ENCODE measurements around the gene CARHSP1.
"Not testable (repeated sequence)": the region's sequence is repeated elsewhere in the genome, so short reads cannot be mapped to it uniquely, and the experiment has no call there.

Gene CARHSP1

DNA sequence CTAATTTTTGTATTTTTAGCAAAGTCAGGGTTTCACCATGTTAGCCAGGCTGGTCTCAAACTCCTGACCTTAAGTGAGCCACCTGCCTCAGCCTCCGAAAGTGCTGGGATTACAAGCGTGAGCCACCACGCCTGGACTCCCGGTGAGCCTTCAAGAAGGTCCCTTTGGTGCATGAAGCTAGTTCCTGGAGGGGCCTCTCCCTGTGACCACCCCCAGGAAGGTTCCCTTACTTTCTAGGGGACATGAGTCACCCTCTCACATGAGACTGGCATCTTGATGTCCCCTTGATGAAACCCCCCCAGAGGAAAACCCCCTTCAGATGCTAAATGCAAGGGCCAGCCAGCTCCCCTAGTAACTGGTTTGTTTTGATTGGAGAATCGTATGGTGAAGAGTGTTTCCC lies 12.8 kb downstream of the CARHSP1 start:
- DNase-seq (ENCODE audit: low read depth in 2 of 2, low spot score in 1 of 2): no peak

DNA sequence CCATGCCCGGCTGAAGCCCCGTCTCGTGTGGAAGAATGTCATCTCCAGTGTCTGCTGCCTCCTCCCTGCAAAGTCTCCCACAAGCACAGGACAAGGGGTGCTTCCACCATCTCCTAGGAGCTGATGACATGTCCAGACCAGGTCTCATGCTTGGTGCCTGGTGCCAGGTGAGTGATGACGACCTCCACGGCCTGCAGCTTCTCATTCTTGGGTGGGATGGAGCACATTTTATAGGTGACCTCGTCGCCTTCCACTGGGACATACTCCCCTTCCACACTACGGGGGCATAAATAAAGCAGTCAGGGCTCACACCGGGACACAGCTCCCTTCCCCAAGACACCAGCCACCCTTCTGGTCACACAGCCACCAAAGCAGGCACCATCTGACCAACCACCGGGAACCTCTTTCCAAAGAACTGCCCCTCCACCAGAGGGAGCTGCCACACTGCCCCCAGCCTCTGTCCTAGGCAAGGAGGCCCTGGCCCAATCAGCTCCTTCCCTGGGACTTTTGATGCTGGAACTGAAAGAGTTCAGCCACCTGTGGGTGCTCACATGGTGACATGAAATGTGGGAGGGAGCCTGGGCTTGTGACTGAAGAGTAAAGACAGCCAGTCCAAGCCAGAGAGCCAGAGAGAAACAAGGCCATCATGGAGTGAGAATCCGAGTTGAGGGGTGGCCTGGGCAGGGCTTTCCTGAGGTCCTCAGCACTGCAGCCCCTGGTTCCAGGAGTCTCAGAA lies 13.6 kb downstream of the CARHSP1 start:
- no peak for DNase-seq (ENCODE audit: low read depth in 2 of 2, low spot score in 1 of 2)

DNA sequence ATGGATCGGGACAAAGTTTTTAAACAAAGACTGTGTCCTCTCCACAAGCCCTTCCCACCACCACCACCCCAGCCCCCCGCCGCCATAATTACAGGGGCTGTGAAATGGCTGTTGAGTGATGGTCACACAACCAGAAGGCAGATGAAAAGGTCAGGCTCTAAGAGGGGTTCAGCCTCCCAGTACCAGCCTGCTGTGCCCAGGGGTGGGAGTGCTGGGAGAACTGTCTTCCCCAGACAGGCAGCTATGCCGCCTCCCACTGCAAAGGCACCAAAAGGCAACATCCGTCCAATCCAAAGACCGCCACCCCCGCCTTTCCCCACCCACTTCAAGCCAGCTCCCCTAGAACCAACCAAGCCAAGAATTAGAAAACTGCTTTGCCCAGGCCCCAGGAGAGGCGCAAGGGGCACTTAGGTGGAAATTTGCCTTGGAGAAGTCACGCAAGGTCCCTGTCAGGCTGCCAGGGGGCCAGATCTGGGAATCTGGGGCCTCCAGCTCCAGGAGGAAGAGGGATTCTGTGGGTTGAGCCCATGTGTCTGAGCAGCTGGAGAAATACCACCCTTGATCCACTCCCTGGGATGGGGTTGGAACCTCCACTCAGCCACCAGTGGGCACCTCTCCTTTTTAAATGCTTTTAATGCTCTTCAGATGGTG lies 14.4 kb downstream of the CARHSP1 start:
- DNase-seq (ENCODE audit: low read depth in 2 of 2, low spot score in 1 of 2): no peak

DNA sequence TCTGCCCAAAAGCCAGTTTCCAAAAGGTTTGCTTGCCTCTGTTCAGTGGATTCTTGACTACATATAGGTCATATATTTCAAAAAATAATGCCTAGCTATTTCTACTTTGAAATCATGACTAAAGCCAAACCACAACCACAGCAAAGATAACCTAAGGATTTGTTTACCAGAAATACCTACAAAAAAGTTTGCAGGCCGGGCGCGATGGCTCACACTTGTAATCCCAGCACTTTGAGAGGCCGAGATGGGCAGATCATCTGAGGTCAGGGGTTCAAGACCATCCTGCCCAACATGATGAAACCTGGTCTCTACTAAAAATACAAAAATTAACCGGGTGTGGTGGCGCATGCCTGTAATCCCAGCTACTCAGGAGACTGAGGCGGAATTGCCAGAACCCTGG lies 15.2 kb downstream of the CARHSP1 start:
- no peak for DNase-seq (ENCODE audit: low read depth in 2 of 2, low spot score in 1 of 2)

DNA sequence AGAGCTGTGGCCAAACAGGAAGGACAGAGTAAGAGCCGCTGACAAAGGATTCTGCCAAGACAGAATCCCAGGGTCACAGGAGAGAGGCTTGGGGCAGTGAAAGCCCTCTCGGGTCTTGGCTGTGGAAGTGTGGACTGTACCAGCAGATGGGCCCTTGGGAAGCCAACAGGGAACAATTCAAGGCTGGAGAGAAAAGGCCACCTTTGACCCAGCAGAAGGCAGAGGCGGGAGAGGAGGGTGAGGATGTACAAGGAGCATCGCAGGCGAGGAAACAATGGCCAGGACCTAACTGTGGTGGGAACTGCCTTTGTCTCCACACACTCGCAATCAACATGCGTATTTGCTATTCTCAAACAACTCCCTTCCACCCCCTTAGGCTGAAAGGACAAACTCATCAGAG lies 15.7 kb downstream of the CARHSP1 start:
- DNase-seq (ENCODE audit: low read depth in 2 of 2, low spot score in 1 of 2): no peak

DNA sequence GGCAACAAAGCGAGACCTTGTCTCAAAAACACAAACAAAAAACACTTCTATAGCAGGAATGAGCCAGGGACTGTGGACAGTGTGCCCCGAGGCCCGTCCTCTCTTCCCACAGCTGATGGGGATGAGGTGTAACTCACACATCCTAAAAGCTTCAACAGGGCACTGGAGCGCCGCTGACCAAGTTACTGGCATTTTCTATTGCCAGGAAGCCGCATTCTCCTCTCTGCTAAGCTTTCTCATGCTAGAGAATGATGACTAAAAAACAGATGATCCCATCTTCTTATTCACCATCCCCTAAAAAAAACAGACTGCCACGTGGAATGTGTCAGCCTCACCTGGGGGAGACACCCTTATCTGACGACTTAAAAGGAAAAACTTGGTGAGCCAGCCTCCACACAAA lies 16.3 kb downstream of the CARHSP1 start:
- DNase-seq (ENCODE audit: low read depth in 2 of 2, low spot score in 1 of 2): no peak

DNA sequence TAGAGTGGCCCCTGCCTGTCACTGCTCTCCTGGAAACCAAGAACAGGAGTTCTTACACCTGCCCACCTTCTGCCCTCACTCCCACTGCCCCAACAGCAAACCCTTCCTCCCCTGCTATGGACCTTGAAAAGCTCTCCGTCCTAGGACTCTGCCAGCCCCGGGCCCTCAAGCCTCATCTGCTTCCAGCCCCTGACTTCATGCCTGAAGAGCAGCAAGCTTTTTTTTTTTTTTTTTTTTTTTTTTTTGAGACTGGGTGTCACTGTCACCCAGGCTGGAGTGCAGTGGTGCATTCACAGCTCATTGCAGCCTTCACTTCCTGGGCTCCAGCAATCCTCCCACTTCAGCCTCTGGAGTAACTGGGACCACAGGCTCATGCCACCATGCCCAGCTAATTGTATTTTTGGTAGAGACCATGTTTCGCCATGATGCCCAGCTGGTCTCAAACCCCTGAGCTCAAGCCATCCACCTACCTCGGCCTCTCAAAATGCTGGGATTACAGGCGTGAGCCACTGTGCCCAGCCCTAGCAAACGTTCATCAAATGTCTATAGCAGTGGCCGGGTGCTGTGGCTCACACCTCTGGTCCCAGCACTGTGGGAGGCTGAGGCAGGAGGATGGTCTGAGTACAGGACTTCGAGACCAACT lies 16.9 kb downstream of the CARHSP1 start:
- no peak for DNase-seq (ENCODE audit: low read depth in 2 of 2, low spot score in 1 of 2)

DNA sequence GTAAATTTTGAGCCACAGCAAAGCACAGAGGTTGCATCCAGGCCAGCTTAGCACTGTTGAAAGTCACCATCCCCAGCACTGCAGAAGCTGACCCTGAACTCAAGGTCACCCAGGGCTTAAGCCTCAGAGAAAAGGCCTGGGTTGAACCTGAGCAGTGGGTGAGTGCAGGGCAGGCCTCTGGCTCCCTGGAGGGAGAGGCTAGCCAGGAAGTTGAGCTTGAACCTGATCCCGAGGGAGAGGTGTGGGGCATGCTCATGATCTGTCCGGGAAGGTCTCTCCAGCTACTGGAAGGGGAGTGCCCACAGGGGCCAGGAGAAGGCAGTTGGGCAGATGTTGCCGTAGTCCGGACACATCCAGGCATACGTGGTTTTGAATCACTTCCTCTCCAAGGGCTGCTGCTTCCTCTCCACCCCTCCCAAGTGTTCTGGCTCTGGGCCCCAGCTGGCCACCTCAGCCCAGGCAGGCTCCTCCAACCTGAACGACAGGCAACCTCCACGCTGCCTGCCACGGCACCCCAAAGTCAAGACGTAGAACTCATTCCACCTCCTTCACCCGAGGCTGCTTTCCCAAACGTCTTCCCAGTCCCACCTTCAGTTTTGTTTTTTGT lies 18.4 kb downstream of the CARHSP1 start:
- DNase-seq (ENCODE audit: low read depth in 2 of 2, low spot score in 1 of 2): no peak

DNA sequence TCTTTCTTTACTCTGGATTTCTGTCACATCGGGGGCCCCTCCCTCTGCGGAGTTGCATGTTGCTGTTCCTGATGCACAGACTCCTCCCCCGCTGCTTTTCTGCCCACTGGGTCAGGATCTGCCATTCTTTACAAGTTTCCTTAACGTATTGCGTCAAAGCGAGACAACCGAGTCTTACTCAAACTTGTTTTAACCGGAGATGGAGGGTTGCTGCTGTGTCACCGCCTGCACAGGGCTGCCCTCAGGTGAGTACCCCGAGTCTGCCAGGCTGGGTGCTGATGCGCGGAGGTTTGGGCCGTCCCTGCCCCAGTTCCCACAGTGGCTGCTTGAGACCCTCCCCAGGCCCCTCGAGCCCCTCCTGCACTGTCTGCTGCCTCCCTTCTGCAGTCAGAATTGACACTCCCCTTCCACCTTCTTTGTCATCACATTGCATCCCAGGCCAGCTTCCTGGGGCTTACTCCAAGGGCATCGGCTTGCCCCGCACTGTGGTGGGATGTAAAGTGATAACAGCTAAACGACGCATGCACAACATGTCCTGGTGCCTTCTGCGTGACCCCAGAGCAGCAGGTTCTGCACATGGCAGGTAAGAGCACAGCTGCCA lies 19.3 kb downstream of the CARHSP1 start:
- DNase-seq (ENCODE audit: low read depth in 2 of 2, low spot score in 1 of 2): no peak

DNA sequence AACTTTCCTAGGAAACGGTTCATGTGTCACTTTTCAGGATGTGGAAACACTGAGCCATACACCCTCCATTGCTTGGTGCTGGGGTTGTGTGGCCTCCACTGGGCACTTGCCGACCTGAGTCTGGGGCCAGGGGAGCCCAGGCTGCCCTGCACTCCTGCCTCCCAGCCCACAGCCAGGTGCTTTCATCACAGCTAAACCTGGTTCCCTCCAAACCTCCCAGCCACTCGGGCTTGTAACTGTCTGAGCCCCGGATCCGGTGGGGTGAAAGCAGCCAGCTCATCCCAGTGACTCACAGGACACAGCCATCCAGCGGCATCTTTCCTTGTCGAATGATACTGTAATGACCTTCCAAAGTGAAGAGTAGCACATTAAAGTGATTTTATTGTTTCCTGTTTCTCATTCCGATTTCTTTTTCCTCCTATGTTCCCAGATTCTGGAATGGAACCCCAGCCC lies 19.8 kb downstream of the CARHSP1 start:
- no peak for DNase-seq (ENCODE audit: low read depth in 2 of 2, low spot score in 1 of 2)

DNA sequence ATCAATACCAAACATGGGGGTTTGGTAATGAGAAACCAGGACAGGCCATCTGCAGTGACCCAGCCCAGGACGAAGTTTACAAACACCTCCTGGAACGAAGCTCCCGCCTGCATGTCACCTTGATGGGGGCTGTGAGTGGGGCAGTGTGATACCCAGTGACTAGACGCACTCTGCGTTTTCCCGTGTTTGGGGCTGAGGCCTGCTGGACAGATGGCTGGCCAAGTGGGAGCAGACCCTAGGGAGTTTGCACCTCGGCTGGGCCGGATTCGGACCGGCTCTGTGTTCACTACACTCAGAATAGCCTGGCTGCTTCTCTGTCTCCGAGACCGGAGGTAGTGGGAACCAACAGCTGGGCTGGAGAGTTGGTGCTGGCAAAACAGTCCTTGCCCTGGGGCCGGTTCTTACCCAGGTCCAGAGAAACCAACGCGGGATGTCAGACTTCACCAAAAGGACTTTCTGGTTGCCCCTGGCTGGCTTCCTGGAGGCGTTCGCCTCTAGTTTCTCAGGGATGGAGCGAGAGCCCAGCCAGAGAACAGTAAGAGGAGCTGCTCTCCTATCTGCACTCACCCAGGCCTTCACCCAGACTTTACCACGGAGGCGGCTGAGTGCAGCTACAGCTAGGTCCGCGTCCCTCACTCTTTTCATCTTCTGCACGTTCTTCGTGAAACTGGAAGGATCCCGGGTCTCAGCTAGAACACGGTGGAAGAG lies 20.4 kb downstream of the CARHSP1 start:
- no peak for DNase-seq (ENCODE audit: low read depth in 2 of 2, low spot score in 1 of 2)

DNA sequence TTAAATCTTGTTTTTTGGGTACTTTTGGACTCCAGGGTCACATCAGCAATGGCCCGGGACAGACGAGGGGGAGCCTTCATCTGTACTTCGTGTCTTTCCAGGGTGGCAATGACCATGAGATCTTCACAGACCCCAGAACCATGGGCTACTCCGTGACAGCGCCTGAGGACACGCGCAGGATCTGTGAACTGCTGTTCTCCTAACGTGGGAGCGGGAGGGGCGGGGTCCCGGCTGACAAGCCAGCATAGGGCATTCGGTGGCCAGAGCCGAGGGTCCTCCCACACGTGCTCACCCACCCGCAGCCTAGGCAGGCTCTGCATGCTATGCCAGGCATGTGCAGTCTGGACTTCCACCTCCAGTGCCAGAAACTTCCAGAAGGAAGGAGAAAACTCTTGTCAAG lies 21.2 kb downstream of the CARHSP1 start:
- DNase-seq (ENCODE audit: low read depth in 2 of 2, low spot score in 1 of 2): no peak

DNA sequence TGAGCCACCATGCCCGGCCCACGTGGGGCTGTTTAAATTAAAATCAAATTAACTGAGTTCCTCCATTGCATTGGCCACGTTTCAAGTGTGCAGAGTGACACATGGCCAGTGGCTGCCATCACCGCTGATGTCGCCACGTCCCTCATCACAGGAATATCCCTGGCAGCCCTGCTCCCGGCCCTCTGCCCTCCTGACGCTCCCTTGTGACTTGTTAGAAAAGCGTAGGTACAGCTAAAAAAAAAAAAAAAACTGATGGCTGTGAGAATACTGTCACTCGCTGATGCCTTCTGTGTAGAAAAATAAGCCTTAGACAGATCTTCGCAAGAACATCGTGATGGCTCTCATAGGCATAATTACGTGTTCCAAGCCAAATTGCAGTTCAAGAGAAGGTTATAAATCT lies 21.7 kb downstream of the CARHSP1 start:
- no peak for DNase-seq (ENCODE audit: low read depth in 2 of 2, low spot score in 1 of 2)

DNA sequence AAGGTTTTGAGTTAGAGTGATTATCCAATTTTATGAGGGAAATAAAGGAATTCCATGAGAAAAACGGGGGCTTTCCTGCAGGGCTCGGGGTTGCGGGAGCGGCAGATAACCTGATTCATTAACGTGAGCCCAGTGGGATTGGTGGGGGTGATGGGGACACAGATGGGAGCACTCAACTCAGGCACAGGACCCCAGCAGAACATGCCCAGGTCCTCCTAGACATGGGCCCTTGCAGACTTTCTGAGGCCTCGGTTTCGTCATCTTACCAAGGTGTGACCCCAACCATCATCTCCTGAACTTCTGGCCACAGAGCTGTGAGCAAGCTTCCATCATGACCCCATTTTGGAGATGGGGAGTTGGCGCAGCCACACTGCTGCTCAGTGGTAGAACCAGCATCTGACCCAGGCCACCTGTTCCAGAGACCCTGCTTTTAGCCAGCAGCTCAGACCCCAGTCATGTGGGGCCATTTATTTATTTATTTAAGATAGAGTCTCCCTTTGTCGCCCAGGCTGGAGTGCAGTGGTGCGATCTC lies 22.3 kb downstream of the CARHSP1 start:
- no peak for DNase-seq (ENCODE audit: low read depth in 2 of 2, low spot score in 1 of 2)

DNA sequence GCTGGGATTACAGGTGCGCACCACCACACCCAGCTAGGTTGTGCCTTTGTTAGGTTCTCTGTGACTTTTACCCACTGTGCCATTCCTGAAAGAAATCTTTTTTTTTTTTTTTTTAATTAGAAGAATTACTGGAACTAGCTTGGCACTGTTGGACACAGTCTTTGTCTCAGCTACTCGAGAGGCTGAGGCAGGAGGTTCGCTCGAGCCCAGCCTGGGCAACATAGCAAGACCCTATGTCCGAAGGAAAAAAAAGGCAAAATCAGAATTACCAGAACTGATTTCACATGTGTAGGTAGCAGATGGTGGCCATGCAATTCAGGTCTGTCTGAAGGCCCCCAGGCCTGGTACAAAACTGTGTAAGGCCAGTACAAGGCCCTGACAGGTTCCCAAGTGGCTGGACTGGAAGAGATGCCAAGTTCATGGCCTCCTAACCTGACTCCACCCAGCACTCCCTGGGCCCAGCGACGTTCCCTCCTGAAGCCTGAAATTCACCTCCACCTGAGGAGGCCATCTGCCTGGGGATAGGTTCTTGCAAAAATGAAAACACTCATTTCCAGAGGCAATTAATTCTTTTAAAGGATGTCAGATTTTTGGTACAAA lies 23.0 kb downstream of the CARHSP1 start:
- DNase-seq (ENCODE audit: low read depth in 2 of 2, low spot score in 1 of 2): no peak

DNA sequence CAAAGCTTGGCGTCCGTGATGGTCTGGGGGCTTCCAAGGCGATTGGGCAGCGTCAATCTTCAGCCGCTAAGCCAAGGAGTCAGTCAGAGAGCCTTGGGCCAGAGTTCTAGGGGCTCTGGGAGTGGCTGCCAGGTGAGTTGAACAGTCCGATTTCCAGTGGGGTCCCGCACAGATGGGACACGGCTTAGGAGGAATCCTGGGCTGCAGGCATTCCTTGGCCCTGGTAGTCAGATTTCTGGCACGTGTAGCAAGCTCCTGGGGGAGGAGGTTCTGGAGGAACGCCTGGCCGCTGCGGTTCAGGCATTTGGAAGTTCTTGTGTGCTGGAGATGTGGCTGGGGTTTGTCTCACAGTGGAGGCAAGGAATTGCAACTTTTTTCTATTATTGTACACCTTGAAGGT lies 25.5 kb downstream of the CARHSP1 start:
- not testable (repeated sequence) for DNase-seq (ENCODE audit: low read depth in 2 of 2, low spot score in 1 of 2)

DNA sequence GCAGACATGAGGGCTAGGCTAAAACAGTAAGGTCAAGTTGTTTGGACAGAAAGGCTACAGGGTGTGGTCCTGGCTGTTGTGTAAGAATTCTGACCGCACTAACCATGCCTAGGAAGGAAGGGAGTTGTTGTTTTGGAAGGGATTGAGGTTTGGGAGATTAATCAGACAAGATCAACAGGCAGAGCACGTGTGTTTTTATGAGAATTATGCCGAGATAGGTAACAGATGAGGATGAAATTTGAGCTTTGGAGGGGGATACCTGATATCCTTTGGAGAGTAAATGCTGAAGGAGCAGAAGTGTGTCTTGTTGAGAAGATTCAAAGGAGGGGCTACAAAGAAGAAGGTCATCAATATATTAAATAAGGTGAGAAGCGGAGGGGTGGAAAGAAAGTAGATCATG lies 26.8 kb downstream of the CARHSP1 start:
- DNase-seq (ENCODE audit: low read depth in 2 of 2, low spot score in 1 of 2): not testable (repeated sequence)

DNA sequence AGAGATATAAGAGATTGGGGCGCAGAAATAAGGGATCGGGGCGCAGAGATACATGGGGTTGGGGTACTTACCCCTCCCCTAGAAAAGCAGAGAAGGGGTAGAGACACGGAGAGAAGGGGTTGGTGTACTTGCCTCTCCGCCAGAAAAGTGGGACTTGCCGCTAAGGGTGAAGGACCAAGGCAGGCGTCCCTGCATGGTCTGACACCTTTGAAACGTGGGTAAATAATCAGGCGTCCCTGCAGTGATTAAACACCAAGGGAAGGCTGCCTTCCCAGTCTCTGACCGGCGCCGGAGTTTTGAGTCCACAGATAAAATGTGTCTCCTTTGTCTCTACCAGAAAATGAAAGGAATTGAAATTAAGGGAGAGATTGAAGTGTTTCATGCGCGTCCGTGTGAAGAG lies 31.2 kb downstream of the CARHSP1 start:
- DNase-seq (ENCODE audit: low read depth in 2 of 2, low spot score in 1 of 2): not testable (repeated sequence)

DNA sequence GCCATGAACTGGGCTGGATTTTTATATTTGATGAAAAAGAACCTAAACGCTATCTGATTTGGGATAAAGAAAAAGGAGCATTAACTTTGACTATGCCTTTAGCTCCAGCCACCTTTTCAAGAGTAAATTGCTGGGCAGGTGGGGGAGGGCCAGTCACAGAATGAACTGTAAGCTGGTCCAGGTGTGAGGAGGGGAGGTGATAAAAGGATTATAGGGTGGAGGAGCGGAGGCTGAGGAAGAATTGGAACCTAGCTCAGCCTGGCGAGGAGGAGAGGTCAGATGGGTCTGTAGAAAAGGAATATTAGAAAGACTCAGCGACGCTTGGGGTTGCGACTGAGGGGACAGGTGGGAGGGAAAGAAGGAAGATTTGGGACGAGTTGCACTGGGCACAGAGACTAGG lies 32.0 kb downstream of the CARHSP1 start:
- DNase-seq (ENCODE audit: low read depth in 2 of 2, low spot score in 1 of 2): not testable (repeated sequence)

DNA sequence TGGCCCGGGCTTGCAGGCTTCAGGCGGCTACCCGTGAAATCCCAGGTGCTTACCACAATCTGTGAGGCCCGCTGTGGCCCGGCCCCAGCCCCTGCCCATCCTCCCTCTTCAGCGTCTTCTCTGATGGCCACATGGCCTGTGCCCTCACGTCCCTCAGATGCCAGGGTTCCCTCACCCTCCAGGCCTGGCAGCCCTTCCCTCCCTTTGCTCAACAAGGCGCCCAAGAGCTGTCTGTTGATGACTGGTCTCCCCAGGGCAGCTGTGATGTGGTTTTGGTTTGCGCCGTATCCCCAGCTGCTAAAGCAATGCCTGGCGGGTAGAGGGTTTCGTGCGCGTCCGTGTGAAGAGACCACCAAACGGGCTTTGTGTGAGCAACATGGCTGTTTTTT lies 36.1 kb downstream of the CARHSP1 start:
- DNase-seq (ENCODE audit: low read depth in 2 of 2, low spot score in 1 of 2): no peak

Data from stimulated activated CD8-positive, alpha-beta memory T cell treated with anti-CD3 and anti-CD28 coated beads, Interleukin-4, amount 100 ng/mL, for 4 hours (primary cell).